ENCODE results near the gene MYLK. TPM values are rescaled to one million over a fixed set of nuclear protein-coding genes. Genes with fewer than 3 reads are reported as not detected.

Gene MYLK, protein sequence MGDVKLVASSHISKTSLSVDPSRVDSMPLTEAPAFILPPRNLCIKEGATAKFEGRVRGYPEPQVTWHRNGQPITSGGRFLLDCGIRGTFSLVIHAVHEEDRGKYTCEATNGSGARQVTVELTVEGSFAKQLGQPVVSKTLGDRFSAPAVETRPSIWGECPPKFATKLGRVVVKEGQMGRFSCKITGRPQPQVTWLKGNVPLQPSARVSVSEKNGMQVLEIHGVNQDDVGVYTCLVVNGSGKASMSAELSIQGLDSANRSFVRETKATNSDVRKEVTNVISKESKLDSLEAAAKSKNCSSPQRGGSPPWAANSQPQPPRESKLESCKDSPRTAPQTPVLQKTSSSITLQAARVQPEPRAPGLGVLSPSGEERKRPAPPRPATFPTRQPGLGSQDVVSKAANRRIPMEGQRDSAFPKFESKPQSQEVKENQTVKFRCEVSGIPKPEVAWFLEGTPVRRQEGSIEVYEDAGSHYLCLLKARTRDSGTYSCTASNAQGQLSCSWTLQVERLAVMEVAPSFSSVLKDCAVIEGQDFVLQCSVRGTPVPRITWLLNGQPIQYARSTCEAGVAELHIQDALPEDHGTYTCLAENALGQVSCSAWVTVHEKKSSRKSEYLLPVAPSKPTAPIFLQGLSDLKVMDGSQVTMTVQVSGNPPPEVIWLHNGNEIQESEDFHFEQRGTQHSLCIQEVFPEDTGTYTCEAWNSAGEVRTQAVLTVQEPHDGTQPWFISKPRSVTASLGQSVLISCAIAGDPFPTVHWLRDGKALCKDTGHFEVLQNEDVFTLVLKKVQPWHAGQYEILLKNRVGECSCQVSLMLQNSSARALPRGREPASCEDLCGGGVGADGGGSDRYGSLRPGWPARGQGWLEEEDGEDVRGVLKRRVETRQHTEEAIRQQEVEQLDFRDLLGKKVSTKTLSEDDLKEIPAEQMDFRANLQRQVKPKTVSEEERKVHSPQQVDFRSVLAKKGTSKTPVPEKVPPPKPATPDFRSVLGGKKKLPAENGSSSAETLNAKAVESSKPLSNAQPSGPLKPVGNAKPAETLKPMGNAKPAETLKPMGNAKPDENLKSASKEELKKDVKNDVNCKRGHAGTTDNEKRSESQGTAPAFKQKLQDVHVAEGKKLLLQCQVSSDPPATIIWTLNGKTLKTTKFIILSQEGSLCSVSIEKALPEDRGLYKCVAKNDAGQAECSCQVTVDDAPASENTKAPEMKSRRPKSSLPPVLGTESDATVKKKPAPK (N-terminal part only)
- total RNA-seq: 24.3 and 30.7 TPM in 2 replicates
- long read RNA-seq, full-length matches to known transcripts: 1 of 87 reads
- long read RNA-seq, partial matches to known transcripts: 53 of 87 reads
- long read RNA-seq, other reads (novel, unspliced or antisense): 33 of 87 reads

GRCh38 chr3:123884203-123884831, at the start of gene MYLK:
TSS of gene MYLK (minus strand) at chr3:123884332. CDS start at chr3:123793841, 90,491 bp downstream.
- no peak for TF ChIP-seq CTCF (IDR thresholded peaks at IDR 0.05)
- Mint-ChIP-seq H3K4me1 (ENCODE audit: unreplicated experiment) (peaks cover 14% of the 10 kb centered on the region), H3K27me3 (ENCODE audit: unreplicated experiment) (peaks cover 25% of the 10 kb centered on the region), H3K4me3 (ENCODE audit: unreplicated experiment) (peak within 1 kb of the TSS; percentile 76), H3K9me3 (ENCODE audit: unreplicated experiment) (no peaks in the 10 kb centered on the region), H3K36me3 (ENCODE audit: unreplicated experiment) (no peaks in the 10 kb centered on the region), H3K27ac (ENCODE audit: unreplicated experiment) (no peak within 1 kb of the TSS)
- no peak for DNase-seq (ENCODE audit: extremely low spot score, unreplicated experiment)

GRCh38 chr3:123930445-123930844, 46.3 kb upstream of the MYLK start:
- no peaks in the 10 kb centered on the region for H3K4me1 Mint-ChIP-seq (ENCODE audit: unreplicated experiment)

DNA sequence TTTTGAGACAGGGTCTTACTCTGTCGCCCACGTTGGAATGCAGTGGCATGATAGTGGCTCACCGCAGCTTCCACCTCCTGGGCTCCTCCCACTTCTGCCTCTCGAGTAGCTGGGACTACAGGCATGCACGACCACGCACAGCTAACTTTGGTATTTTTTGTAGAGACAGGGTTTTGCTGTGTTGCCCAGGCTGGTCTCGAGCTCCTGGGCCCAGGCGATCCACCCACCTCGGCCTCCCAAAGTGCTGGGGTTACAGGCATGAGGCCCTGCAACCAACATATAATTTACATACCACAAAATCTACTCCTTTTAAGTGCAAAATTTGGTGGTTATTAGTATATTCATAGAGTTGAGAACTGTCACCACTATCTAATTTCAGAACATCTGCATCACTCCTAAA, 45.2 kb upstream of the MYLK start:
- peaks cover 35% of the 10 kb centered on the region for H3K36me3 Mint-ChIP-seq (ENCODE audit: unreplicated experiment)
- TF ChIP-seq CTCF (IDR thresholded peaks at IDR 0.05): no peak
- no peak overlapping the region for H3K4me3 Mint-ChIP-seq (ENCODE audit: unreplicated experiment)
- no peaks in the 10 kb centered on the region for H3K4me1 Mint-ChIP-seq (ENCODE audit: unreplicated experiment)
- H3K27ac Mint-ChIP-seq (ENCODE audit: unreplicated experiment): no peak overlapping the region
- no peaks in the 10 kb centered on the region for H3K27me3 Mint-ChIP-seq (ENCODE audit: unreplicated experiment)
- H3K9me3 Mint-ChIP-seq (ENCODE audit: unreplicated experiment): no peaks in the 10 kb centered on the region
- DNase-seq (ENCODE audit: extremely low spot score, unreplicated experiment): no peak

More at GRCh38 chr3:123930445-123930844, 46.3 kb upstream of the MYLK start:
- TF ChIP-seq CTCF (IDR thresholded peaks at IDR 0.05): no peak
- no peak for DNase-seq (ENCODE audit: extremely low spot score, unreplicated experiment)
- Mint-ChIP-seq H3K9me3 (ENCODE audit: unreplicated experiment) (no peaks in the 10 kb centered on the region), H3K27ac (ENCODE audit: unreplicated experiment) (no peak overlapping the region), H3K27me3 (ENCODE audit: unreplicated experiment) (no peaks in the 10 kb centered on the region), H3K36me3 (ENCODE audit: unreplicated experiment) (peaks cover 29% of the 10 kb centered on the region), H3K4me3 (ENCODE audit: unreplicated experiment) (no peak overlapping the region)

DNA sequence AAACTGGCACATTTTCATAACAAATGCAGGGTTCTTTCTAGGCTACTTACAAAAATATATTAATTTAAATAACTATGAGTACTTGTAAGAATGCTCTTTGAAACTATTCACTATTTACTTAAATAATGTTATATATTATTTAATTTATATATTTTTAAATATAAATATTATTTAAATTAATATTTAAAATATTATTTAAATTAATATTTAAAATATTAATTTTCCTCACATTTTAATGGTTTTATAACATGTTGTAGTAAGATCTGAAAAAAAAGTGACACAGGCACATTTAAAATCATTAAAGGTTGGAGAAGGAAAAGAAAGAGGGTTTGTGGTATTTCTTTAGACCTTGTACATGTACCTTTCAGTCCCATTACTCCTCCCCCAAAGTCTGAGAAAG, 42.3 kb upstream of the MYLK start:
- Mint-ChIP-seq H3K4me3 (ENCODE audit: unreplicated experiment) (no peak overlapping the region), H3K4me1 (ENCODE audit: unreplicated experiment) (no peaks in the 10 kb centered on the region), H3K27ac (ENCODE audit: unreplicated experiment) (no peak overlapping the region), H3K9me3 (ENCODE audit: unreplicated experiment) (peaks cover 19% of the 10 kb centered on the region), H3K27me3 (ENCODE audit: unreplicated experiment) (no peaks in the 10 kb centered on the region), H3K36me3 (ENCODE audit: unreplicated experiment) (peaks cover 46% of the 10 kb centered on the region)
- DNase-seq (ENCODE audit: extremely low spot score, unreplicated experiment): no peak
- TF ChIP-seq CTCF (IDR thresholded peaks at IDR 0.05): no peak
